PFSK-1 (cell line): ENCODE measurements around the gene ARPC5.
A peak's percentile ranks its signal among the peaks of the same experiment; 100 is the strongest.

ENCODE experiments used
- FOXP2 ChIP-seq: optimal IDR thresholded peaks from 2 replicates; pipeline ENCODE3; 2011; ENCODE audit warnings: borderline replicate concordance, control low read depth, inconsistent platforms; ENCODE audit not compliant: insufficient read depth; ENCODE audit errors: extremely low read length, extremely low read depth
- POLR2AphosphoS5 ChIP-seq: IDR thresholded peaks from 2 replicates; pipeline ENCODE4 v1.6.1; 2012; ENCODE audit warnings: low read depth, mild to moderate bottlenecking, control low read depth, low read length, moderate library complexity
- REST ChIP-seq, 2 experiments: IDR thresholded peaks; 2 replicates each; pipeline versions ENCODE4 v1.6.1 to v1.8.0; 2011 to 2012; ENCODE audit warnings: low read depth in 2 of 2, low read length in 2 of 2, control low read depth in 1 of 2, inconsistent platforms in 1 of 2, mild to moderate bottlenecking in 1 of 2, moderate library complexity in 1 of 2; ENCODE audit not compliant: insufficient read depth in 1 of 2
- SIN3A ChIP-seq: IDR thresholded peaks from 2 replicates; pipeline ENCODE4 v1.6.1; 2012; ENCODE audit warnings: mild to moderate bottlenecking, low read length, moderate library complexity, borderline replicate concordance; ENCODE audit not compliant: insufficient read depth
- TAF1 ChIP-seq: IDR thresholded peaks from 2 replicates; pipeline ENCODE4 v1.6.1; 2012; ENCODE audit warnings: low read length, control low read depth, borderline replicate concordance; ENCODE audit not compliant: insufficient read depth

Gene ARPC5

GRCh38 chr1:183636334-183636682, 725 bp upstream of the ARPC5 start:
- TF ChIP-seq POLR2AphosphoS5 = no peak
- no peak for TF ChIP-seq FOXP2
- no peak for TF ChIP-seq REST (IDR thresholded peaks at IDR 0.05; ENCODE audit: insufficient read depth in 1 of 2, low read depth in 2 of 2, low read length in 2 of 2)
- TF ChIP-seq TAF1 = no peak
- no peak for TF ChIP-seq SIN3A

DNA sequence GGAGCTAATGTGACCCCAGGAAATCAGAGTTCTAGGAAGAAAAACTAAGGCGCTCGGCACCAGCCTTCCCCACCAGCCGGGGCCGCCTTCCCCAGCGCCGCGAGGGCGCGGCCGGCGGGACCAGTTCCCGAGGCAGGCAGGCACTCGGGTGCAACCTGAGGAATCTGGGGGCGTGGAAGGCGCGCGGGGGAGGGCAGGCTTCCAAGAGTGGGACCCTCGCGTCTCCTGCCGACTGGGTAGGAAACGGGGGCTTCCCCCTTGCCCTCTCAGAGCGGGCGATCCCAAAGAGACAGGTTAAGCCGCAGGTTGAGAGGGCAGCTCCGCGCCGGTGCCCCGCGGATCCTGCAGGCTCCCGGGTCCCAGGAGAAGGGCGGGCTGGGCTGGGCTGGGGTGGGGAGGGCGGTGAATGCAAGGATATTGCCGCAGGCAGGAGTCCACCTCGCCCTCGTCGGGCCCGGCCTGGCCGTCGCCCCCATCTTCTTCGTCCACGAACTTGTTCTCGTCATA, 431 bp downstream of the ARPC5 start:
- TF ChIP-seq REST (IDR thresholded peaks at IDR 0.05; ENCODE audit: insufficient read depth in 1 of 2, low read depth in 2 of 2, low read length in 2 of 2) (no peak), FOXP2 (no peak), POLR2AphosphoS5 (no peak), SIN3A (no peak), TAF1 (no peak)

DNA sequence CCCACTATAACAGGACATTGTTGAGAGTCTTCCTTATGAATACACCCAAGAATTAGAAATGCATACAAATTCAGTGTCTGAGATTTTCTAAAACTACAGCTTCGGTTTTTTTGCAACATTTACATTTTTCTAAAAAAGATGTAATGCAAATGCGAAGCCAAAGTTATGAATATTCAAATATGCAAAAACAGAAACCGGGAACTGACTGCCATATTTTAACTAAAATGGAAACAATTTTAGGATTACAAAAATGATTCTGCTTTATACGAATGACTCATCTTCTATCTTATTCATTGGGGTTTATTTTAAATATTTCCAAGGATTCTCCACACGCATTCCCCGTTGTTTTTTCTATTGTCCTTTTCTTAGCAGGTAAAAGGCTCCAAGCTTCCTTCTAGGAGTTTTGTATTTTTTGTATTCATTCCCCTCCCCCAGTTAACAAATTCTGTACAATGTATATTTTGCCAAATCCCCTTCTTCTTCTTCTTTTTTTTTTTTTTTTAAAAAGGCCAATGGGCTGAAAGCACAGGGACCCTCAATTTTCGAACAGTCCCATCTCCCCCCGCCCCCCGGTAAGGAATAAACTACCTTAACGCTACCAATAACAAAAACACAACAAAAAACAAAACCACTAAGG, 1.0 kb downstream of the ARPC5 start:
- TF ChIP-seq SIN3A = no peak

GRCh38 chr1:183633676-183634343, 1.8 kb downstream of the ARPC5 start:
- TF ChIP-seq REST (IDR thresholded peaks at IDR 0.05; ENCODE audit: insufficient read depth in 1 of 2, low read depth in 2 of 2, low read length in 2 of 2) (no peak), SIN3A (0 out of 2 replicates have a peak, but pooled peaks have one; percentile 11), FOXP2 (no peak)

GRCh38 chr1:183632964-183633363, 2.6 kb downstream of the ARPC5 start:
- TF ChIP-seq POLR2AphosphoS5 (no peak), SIN3A (no peak), REST (IDR thresholded peaks at IDR 0.05; ENCODE audit: insufficient read depth in 1 of 2, low read depth in 2 of 2, low read length in 2 of 2) (no peak), FOXP2 (no peak), TAF1 (no peak)
